ENCODE data around the gene ADAT3.

- no peak for TF ChIP-seq KDM1A (IDR thresholded peaks at IDR 0.05; ENCODE audit: low read depth)
- no peak for TF ChIP-seq CTCF (IDR thresholded peaks at IDR 0.05)
These were observed 48.4 kb downstream of the ADAT3 start for GRCh38 chr19:1953441-1954094.
